Measurements from ENCODE around the gene SHC2. TPM values are rescaled to one million over a fixed set of nuclear protein-coding genes. Genes with fewer than 3 reads are reported as not detected.

Gene SHC2
- total RNA-seq, 1 experiment from 2014 or later: 6.7 TPM

- Histone ChIP-seq H3K27ac (ENCODE audit: low read length) (no peak overlapping the region), H3K4me1 (ENCODE audit: control insufficient read depth, insufficient read depth, low read length) (no peaks in the 10 kb centered on the region), H3K4me3 (ENCODE audit: low read depth in 2 of 2, low read length in 2 of 2) (no peak overlapping the region), H3K27me3 (ENCODE audit: control insufficient read depth, insufficient read depth, low read length) (no peaks in the 10 kb centered on the region), H3K9me3 (ENCODE audit: control insufficient read depth, insufficient read depth, low read depth, low read length) (no peaks in the 10 kb centered on the region), H3K36me3 (ENCODE audit: control insufficient read depth, insufficient read depth, low read length) (no peaks in the 10 kb centered on the region)
- BruUV-seq (replicated peaks): no TSS peak
- DNase-seq (ENCODE audit: low read depth, low spot score): no peak
- ChIA-PET POLR2A (no interaction called here), CTCF (interaction anchor here (0.7 to 1.1 kb wide), 2 partner anchors 15 to 102 kb away, joined by 3 read pairs; no protein-coding TSS in a partner anchor)
- TF ChIP-seq SIN3A (IDR thresholded peaks at IDR 0.05; ENCODE audit: borderline replicate concordance, insufficient read depth, low read depth, low read length) (no peak), TCF7L2 (IDR thresholded peaks at IDR 0.05; ENCODE audit: low read depth, low read length) (no peak), REST (IDR thresholded peaks at IDR 0.05; ENCODE audit: insufficient read depth in 1 of 2, low read depth in 2 of 2, low read length in 1 of 2) (no peak), POLR2AphosphoS5 (IDR thresholded peaks at IDR 0.05; ENCODE audit: low read depth, low read length) (no peak), CTCF (IDR thresholded peaks at IDR 0.05) (no peak)
- in situ Hi-C loops (cut with HindIII; ENCODE audit: low pct_unique_long_range_greater_than_20kb, low sequenced_read_pairs): no loop called here
- ATAC-seq: no peak
- intact Hi-C loops (cut with micrococcal nuclease; ENCODE audit: unreplicated experiment): no loop called here
Measured at GRCh38 chr19:368630-369024, 92.2 kb downstream of the SHC2 start.

DNA sequence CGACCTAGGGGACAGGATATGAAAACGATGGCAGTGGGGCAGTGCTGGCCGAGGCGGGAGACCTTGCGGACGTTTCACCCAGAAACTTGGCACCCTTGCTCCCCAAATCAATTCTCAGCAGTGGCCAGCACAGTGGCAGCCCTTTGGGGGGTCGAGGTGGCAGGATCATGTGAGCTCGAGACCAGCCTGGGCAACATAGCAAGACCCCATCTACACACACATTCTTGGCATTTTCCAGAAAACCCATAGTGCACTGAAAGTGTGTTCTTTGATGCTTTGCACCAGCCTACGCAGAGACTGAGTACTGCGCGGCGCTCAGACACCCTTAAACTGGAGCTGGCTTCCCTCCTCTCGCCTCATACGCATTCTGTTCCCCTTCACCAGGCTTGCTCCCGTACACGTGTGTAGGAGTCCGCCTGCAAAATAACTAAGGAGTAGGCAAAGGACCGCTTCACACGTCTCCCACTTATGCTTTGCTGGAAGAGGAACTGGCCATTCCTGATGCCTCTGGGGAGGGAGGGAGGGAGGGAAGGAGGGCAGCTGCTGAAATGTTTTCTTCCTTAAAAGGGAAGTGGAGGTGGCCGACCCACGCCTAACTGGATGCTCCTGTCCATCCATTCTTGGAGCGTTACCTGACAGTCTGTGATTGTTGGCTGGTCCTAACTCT, 92.7 kb downstream of the SHC2 start:
- Histone ChIP-seq H3K9me3 (ENCODE audit: control insufficient read depth, insufficient read depth, low read depth, low read length) (no peaks in the 10 kb centered on the region), H3K4me1 (ENCODE audit: control insufficient read depth, insufficient read depth, low read length) (no peaks in the 10 kb centered on the region), H3K27me3 (ENCODE audit: control insufficient read depth, insufficient read depth, low read length) (no peaks in the 10 kb centered on the region), H3K4me3 (ENCODE audit: low read depth in 2 of 2, low read length in 2 of 2) (no peak overlapping the region), H3K27ac (ENCODE audit: low read length) (no peak overlapping the region), H3K36me3 (ENCODE audit: control insufficient read depth, insufficient read depth, low read length) (no peaks in the 10 kb centered on the region)
- POLR2A ChIA-PET: no interaction called here
- CTCF ChIA-PET: interaction anchor here (0.7 kb wide), 1 partner anchor 15 kb away, joined by 3 read pairs; no protein-coding TSS in a partner anchor
- BruUV-seq (replicated peaks): no TSS peak
- intact Hi-C loops (cut with micrococcal nuclease; ENCODE audit: unreplicated experiment): no loop called here
- no peak for DNase-seq (ENCODE audit: low read depth, low spot score)
- no peak for TF ChIP-seq POLR2AphosphoS5 (IDR thresholded peaks at IDR 0.05; ENCODE audit: low read depth, low read length)
- no peak for TF ChIP-seq TCF7L2 (IDR thresholded peaks at IDR 0.05; ENCODE audit: low read depth, low read length)
- no peak for TF ChIP-seq CTCF (IDR thresholded peaks at IDR 0.05)
- no peak for TF ChIP-seq REST (IDR thresholded peaks at IDR 0.05; ENCODE audit: insufficient read depth in 1 of 2, low read depth in 2 of 2, low read length in 1 of 2)
- TF ChIP-seq SIN3A (IDR thresholded peaks at IDR 0.05; ENCODE audit: borderline replicate concordance, insufficient read depth, low read depth, low read length): no peak
- ATAC-seq: no peak
- in situ Hi-C loops (cut with HindIII; ENCODE audit: low pct_unique_long_range_greater_than_20kb, low sequenced_read_pairs): no loop called here
